GM23338 (cell line): ENCODE results near the gene CLCNKA. TPM values are rescaled to one million over a fixed set of nuclear protein-coding genes. Genes with fewer than 3 reads are reported as not detected.
"Not testable (repeated sequence)": the region's sequence is repeated elsewhere in the genome, so short reads cannot be mapped to it uniquely, and the experiment has no call there.

Experiments used
- ATAC-seq: fragments of 200-7000 bp; cut with Tn5 transposase; 3 replicates; pipeline ENCODE4 v1.9.1; 2020
- DNase-seq: peaks from one replicate; pipeline ENCODE4 v3.0.0-alpha.2; 2015; ENCODE audit warnings: low spot score
- H2AFZ ChIP-seq: fragments of 200-600 bp; sonication (generic); 2 replicates; pipeline ENCODE4 v1.8.0; 2016; ENCODE audit warnings: antibody characterized with exemption, mild to moderate bottlenecking, moderate library complexity
- H3F3A ChIP-seq: fragments of 200-600 bp; sonication (generic); replicated peaks from 2 replicates; pipeline ENCODE4 v1.8.0; 2017; ENCODE audit warnings: antibody characterized with exemption, mixed run types, low read depth
- H3K27ac ChIP-seq: fragments of 200-600 bp; sonication (generic); 2 replicates; pipeline ENCODE4 v1.6.1; 2016; ENCODE audit warnings: low read depth
- H3K27me3 ChIP-seq: fragments of 200-600 bp; sonication (generic); 2 replicates; pipeline ENCODE4 v1.8.0; 2016; ENCODE audit warnings: mild to moderate bottlenecking, mixed run types, moderate library complexity; ENCODE audit not compliant: insufficient read depth
- H3K36me3 ChIP-seq: fragments of 200-600 bp; sonication (generic); 2 replicates; pipeline ENCODE4 v1.8.0; 2016; ENCODE audit warnings: mild to moderate bottlenecking; ENCODE audit not compliant: insufficient read depth
- H3K4me1 ChIP-seq: fragments of 200-600 bp; sonication (generic); 2 replicates; pipeline ENCODE4 v1.8.0; 2016; ENCODE audit warnings: mild to moderate bottlenecking, moderate library complexity; ENCODE audit not compliant: insufficient read depth
- H3K4me2 ChIP-seq: fragments of 200-600 bp; sonication (generic); 2 replicates; pipeline ENCODE4 v1.7.1; 2017; ENCODE audit warnings: mixed run types
- H3K4me3 ChIP-seq: fragments of 200-600 bp; sonication (generic); 2 replicates; pipeline ENCODE4 v1.6.1; 2016; ENCODE audit warnings: mixed run types
- H3K79me2 ChIP-seq: fragments of 200-600 bp; sonication (generic); replicated peaks from 2 replicates; pipeline ENCODE4 v1.8.0; 2017; ENCODE audit warnings: mild to moderate bottlenecking; ENCODE audit not compliant: insufficient read depth
- H3K9me2 ChIP-seq: fragments of 200-600 bp; sonication (generic); 2 replicates; pipeline ENCODE4 v1.8.0; 2017; ENCODE audit not compliant: insufficient read depth
- H4K20me1 ChIP-seq: fragments of 200-600 bp; sonication (generic); replicated peaks from 2 replicates; pipeline ENCODE4 v1.8.0; 2017; ENCODE audit warnings: mild to moderate bottlenecking; ENCODE audit not compliant: insufficient read depth
- H3K27ac Mint-ChIP-seq: 2 replicates; pipeline ENCODE4 v1.8.0; 2020; ENCODE audit warnings: inconsistent platforms, mild to moderate bottlenecking, moderate library complexity, mixed read lengths
- H3K27me3 Mint-ChIP-seq: 3 replicates; pipeline ENCODE4 v1.8.0; 2022; ENCODE audit warnings: low read depth, mild to moderate bottlenecking, moderate library complexity, mixed read lengths, inconsistent platforms; ENCODE audit not compliant: insufficient read depth, poor library complexity
- H3K36me3 Mint-ChIP-seq: 3 replicates; pipeline ENCODE4 v1.8.0; 2021; ENCODE audit warnings: low read depth, mild to moderate bottlenecking, inconsistent platforms, moderate library complexity, mixed read lengths
- H3K4me1 Mint-ChIP-seq: 3 replicates; pipeline ENCODE4 v1.8.0; 2020; ENCODE audit warnings: mild to moderate bottlenecking, inconsistent platforms, mixed read lengths
- H3K4me3 Mint-ChIP-seq: 3 replicates; pipeline ENCODE4 v1.8.0; 2021; ENCODE audit warnings: moderate library complexity, mild to moderate bottlenecking, inconsistent platforms, mixed read lengths
- H3K9me3 Mint-ChIP-seq: 3 replicates; pipeline ENCODE4 v1.8.0; 2020; ENCODE audit warnings: moderate library complexity, mild to moderate bottlenecking, inconsistent platforms, mixed read lengths
- CREB1 ChIP-seq: fragments of 250-450 bp; sonication (Bioruptor Pico); IDR thresholded peaks from 2 replicates; pipeline ENCODE4 v1.5.0; 2020; ENCODE audit warnings: low read depth, mild to moderate bottlenecking, moderate library complexity
- polyA plus RNA-seq: library from polyadenylated mRNA; unstranded; fragments of >200 nt; fragmentation: Nextera tagmentation; extraction: Ambion mirVana; gene quantifications from 2 replicates; pipeline ENCODE4 v1.2.1, GENCODE V29; 2016
- total RNA-seq: library from RNA; depleted of rRNA; stranded (reverse); fragments of >200 nt; shearing (Covaris generic); gene quantifications from 2 replicates; pipeline ENCODE4 v1.2.3, GENCODE V29; 2014
- TF ChIP-seq, protein P1 (sequence below), 2 experiments: fragments of 200-600 bp in 1 of 2; sonication (generic) in 1 of 2; conservative IDR thresholded peaks; 2 replicates each; pipeline versions ENCODE4 v1.5.1 to v1.6.1; 2016 to 2017; ENCODE audit warnings: antibody characterized with exemption in 2 of 2, low read depth in 2 of 2, mild to moderate bottlenecking in 2 of 2, moderate library complexity in 1 of 2

The CLCNKA gene
- total and polyA plus RNA-seq, 2 experiments from 2014 or later: 0.59 to 0.76 TPM

DNA sequence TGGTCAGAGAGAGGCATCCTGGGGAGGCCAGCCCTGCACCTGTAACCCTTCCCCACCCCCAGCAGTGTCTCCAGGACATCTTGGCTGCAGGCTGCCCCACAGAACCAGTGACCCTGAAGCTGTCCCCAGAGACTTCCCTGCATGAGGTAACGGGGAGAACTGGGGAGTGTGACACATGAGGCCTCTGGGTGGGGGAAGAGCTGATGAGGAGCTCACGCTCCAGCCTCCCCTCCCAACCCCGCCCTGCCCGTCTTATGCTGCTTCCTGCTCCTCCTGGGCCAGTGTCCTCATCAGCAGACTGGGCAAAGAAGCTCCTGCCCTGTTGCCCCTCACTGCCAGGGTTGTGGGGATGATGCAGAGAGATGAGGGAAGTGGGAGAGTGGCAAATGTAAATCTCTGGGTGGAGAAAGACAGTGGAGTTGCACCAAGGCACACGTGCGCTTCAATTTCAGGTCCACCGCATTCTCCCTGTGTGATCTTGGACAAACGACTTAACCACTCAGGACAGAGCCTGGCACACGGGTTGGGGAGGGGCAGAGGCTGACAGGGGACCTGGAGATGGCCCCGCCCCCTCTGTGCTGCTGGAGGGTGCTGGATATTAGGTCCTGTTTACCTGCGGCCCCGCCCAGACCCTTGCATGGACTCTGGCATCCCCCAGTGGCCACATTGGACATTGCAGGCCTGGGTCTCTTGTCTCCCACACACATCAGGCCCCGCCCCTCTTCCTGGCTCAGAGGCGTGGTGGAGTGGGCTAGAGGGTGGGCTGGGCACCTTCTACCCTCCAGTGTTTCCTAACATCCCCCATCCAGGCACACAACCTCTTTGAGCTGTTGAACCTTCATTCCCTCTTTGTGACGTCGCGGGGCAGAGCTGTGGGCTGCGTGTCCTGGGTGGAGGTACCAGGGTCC is 34.0 kb downstream of the CLCNKA start:
- H3K79me2 ChIP-seq: no peaks in the 10 kb centered on the region
- no peaks in the 10 kb centered on the region for H3K9me2 ChIP-seq
- Mint-ChIP-seq H3K36me3 (no peaks in the 10 kb centered on the region), H3K27me3 (peaks cover 2% of the 10 kb centered on the region), H3K9me3 (no peaks in the 10 kb centered on the region), H3K4me1 (peaks cover 9% of the 10 kb centered on the region), H3K4me3 (peak overlapping the region; percentile 42; the same call in 2 of the 3 replicates), H3K27ac (no peak overlapping the region)
- no peak overlapping the region for H3K4me3 ChIP-seq
- H3K36me3 ChIP-seq: no peaks in the 10 kb centered on the region
- no peaks in the 10 kb centered on the region; the same call in 1 of the 2 replicates for H3K4me1 ChIP-seq
- no peak for TF ChIP-seq CREB1
- TF ChIP-seq, protein P1, sequence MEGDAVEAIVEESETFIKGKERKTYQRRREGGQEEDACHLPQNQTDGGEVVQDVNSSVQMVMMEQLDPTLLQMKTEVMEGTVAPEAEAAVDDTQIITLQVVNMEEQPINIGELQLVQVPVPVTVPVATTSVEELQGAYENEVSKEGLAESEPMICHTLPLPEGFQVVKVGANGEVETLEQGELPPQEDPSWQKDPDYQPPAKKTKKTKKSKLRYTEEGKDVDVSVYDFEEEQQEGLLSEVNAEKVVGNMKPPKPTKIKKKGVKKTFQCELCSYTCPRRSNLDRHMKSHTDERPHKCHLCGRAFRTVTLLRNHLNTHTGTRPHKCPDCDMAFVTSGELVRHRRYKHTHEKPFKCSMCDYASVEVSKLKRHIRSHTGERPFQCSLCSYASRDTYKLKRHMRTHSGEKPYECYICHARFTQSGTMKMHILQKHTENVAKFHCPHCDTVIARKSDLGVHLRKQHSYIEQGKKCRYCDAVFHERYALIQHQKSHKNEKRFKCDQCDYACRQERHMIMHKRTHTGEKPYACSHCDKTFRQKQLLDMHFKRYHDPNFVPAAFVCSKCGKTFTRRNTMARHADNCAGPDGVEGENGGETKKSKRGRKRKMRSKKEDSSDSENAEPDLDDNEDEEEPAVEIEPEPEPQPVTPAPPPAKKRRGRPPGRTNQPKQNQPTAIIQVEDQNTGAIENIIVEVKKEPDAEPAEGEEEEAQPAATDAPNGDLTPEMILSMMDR (conservative IDR thresholded peaks at IDR 0.05; ENCODE audit: low read depth in 2 of 2): peak; percentile 54 to 81
- H3F3A ChIP-seq: no peaks in the 10 kb centered on the region
- H4K20me1 ChIP-seq: no peaks in the 10 kb centered on the region
- H3K27me3 ChIP-seq: no peaks in the 10 kb centered on the region
- DNase-seq: peak; percentile 96
- H3K27ac ChIP-seq: no peak overlapping the region
- ATAC-seq: peak; percentile 93
- peak overlapping the region; percentile 86 for H2AFZ ChIP-seq
- peak overlapping the region; percentile 64 for H3K4me2 ChIP-seq

DNA sequence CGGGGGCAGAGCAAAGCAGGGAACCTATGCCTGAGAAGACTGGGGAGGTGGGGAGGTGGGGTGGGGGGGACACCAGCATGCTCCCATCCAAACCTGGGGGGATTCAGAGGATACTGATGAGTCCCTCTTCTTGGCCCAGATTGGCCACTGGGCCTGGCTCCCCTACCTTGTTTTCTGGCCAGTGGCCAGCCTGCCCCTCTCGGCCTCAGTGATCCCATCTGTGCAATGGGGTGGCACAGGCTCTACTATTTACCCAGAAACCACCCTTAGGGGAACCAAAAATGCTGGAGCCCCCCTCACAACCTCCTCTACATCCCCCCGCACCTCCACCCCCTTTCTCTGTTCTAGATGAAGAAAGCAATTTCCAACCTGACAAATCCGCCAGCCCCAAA is 34.7 kb downstream of the CLCNKA start:
- H3K36me3 ChIP-seq, H3F3A ChIP-seq, H3K36me3 Mint-ChIP-seq, H3K79me2 ChIP-seq, H3K27ac ChIP-seq, H2AFZ ChIP-seq, H3K4me1 ChIP-seq, H3K4me2 ChIP-seq, H3K4me3 ChIP-seq, DNase-seq, H3K27me3 Mint-ChIP-seq, H3K9me3 Mint-ChIP-seq, H3K27ac Mint-ChIP-seq, ATAC-seq, H3K4me1 Mint-ChIP-seq, H3K9me2 ChIP-seq, H4K20me1 ChIP-seq, H3K27me3 ChIP-seq, H3K4me3 Mint-ChIP-seq: not testable (repeated sequence)

DNA sequence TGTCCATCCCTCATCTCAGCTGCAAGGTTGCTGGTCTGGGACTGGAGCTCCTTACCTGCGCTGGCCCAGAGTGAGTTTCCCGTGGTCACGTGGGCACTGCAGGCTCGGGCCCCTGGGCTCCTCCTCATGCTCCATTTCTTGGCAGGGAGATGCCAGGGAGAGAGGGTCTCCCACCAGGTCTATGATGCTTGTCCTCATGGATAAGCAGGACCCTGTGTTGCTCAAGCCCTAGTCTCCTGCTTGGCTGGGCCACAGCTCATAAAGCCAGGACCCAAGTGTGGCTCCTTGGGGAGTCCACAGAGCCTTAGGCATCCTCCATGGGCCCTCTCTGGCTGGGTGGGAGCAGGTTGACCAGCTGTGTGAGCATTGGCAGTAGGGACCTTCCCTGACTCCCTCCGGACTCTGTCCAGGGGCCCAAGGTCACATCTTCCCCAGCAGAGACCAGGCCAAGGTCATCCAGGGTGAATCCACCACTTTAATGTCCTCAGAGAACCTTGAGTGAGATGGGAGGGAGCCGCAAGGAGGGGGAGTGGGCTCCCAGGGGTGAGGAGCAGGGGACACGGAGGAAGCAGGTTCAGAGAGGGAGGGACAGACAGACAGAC is 35.6 kb downstream of the CLCNKA start:
- not testable (repeated sequence) for H3K4me3 ChIP-seq, H3K4me1 Mint-ChIP-seq, H4K20me1 ChIP-seq, H3F3A ChIP-seq, H3K4me3 Mint-ChIP-seq, H2AFZ ChIP-seq, H3K27me3 ChIP-seq, H3K27me3 Mint-ChIP-seq, H3K4me2 ChIP-seq, H3K9me3 Mint-ChIP-seq, H3K36me3 ChIP-seq, H3K4me1 ChIP-seq, H3K79me2 ChIP-seq, ATAC-seq, H3K27ac Mint-ChIP-seq, DNase-seq, H3K9me2 ChIP-seq, H3K36me3 Mint-ChIP-seq, H3K27ac ChIP-seq

DNA sequence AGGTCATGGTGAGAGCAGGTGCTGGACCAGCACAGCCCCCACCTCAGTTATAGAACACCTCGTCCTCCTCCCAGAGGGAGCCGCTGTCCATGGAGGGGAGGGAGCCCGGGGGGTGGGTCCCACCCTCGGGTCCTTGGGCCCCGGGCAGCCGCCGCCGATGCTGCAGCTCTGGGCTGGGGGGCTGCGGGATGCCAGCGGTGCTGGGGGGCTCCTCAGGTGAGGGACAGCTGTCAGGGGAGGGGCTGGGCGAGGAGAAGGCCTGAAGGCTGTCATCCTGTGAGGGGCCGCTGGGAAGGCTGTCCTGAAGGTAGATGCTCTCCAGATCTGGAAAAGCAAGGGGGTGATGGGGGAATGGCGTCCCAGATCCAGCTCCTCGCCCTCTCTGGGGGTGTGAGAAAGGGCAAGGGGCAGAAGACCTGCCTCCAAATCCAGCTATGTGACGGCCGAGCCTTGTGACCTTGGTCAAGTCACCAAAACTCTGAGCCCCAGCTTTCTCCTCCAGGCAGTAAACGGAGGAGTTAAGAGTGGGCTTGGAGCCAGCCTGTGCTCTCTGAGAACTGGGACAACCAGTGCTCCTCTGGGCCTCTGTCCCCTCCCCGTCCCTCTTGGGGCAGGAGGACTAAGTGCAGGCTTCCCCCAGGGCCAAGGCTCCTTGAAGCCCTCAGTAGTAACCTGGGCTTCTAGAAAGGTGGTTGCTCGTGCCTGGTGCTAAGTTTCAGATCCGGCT is 36.7 kb downstream of the CLCNKA start:
- not testable (repeated sequence) for H4K20me1 ChIP-seq, H3K79me2 ChIP-seq, H3K36me3 ChIP-seq, H3K27me3 Mint-ChIP-seq, H3K27me3 ChIP-seq, H3K27ac Mint-ChIP-seq, H3K4me3 ChIP-seq, H3K9me2 ChIP-seq, H3K9me3 Mint-ChIP-seq, H2AFZ ChIP-seq, H3F3A ChIP-seq, DNase-seq, H3K4me2 ChIP-seq, H3K36me3 Mint-ChIP-seq, H3K4me1 ChIP-seq, H3K4me3 Mint-ChIP-seq, ATAC-seq, H3K27ac ChIP-seq
- H3K4me1 Mint-ChIP-seq: peaks cover 14% of the 10 kb centered on the region
